OCI-LY7 (cell line): ENCODE data around the gene ABCG5.

Source experiments
- CTCF ChIP-seq: fragments of 200-600 bp; sonication (generic); conservative IDR thresholded peaks from 2 replicates; pipeline ENCODE4 v1.5.1; 2014; ENCODE audit warnings: mild to moderate bottlenecking, antibody characterized with exemption, low read length, moderate library complexity, mixed read lengths
- EZH2phosphoT487 ChIP-seq: fragments of 200-600 bp; sonication (generic); IDR thresholded peaks from 2 replicates; pipeline ENCODE4 v1.6.1; 2018; ENCODE audit warnings: low read depth, borderline replicate concordance, mild to moderate bottlenecking, mixed run types, antibody characterized with exemption, low read length, moderate library complexity, mixed read lengths

- TF ChIP-seq CTCF: no peak
- TF ChIP-seq EZH2phosphoT487: no peak
Measured at GRCh38 chr2:43823751-43824150, 14.9 kb downstream of the ABCG5 start.
